ENCODE data around the gene HIVEP1. TPM values are rescaled to one million over a fixed set of nuclear protein-coding genes. Genes with fewer than 3 reads are reported as not detected.
"Not testable (repeated sequence)": the region's sequence is repeated elsewhere in the genome, so short reads cannot be mapped to it uniquely, and the experiment has no call there.

HIVEP1 gene
- total and polyA plus RNA-seq, 3 donors from 2014 or later: 15.5 to 53.3 (median 44.1) TPM

GRCh38 chr6:12150812-12151432 lies 138.8 kb downstream of the HIVEP1 start:
- no peaks in the 10 kb centered on the region for H3K4me1 ChIP-seq
- 57 to 63% methylated on average over 7 of the region's 7 CpGs for WGBS, 2 donors
- intact Hi-C loops (cut with DNase I; ENCODE audit: low total_unique reads): no loop called here
- no peak overlapping the region for H3K27ac ChIP-seq
- no peak for TF ChIP-seq POLR2A (IDR thresholded peaks at IDR 0.05)
- peak; percentile 25 to 55 (median 42) for TF ChIP-seq CTCF (IDR thresholded peaks at IDR 0.05)
- no peaks in the 10 kb centered on the region for H3K9me3 ChIP-seq
- no peak overlapping the region for H3K4me3 ChIP-seq
- peak; percentile 69 for DNase-seq
- H3K36me3 ChIP-seq (ENCODE audit: low read depth, missing control alignments): no peaks in the 10 kb centered on the region
- no peaks in the 10 kb centered on the region for H3K27me3 ChIP-seq

- Histone ChIP-seq H3K9me3 (no peaks in the 10 kb centered on the region), H3K27me3 (no peaks in the 10 kb centered on the region), H3K4me1 (no peaks in the 10 kb centered on the region), H3K36me3 (ENCODE audit: low read depth, missing control alignments) (no peaks in the 10 kb centered on the region), H3K27ac (peak overlapping the region in 1 of 2 donors; percentile 11), H3K4me3 (no peak overlapping the region)
- WGBS, 2 donors: 55 to 91% methylated on average over 2 of the region's 2 CpGs
- DNase-seq: no peak
- TF ChIP-seq POLR2A (IDR thresholded peaks at IDR 0.05) (no peak), CTCF (IDR thresholded peaks at IDR 0.05) (no peak)
- intact Hi-C loops (cut with DNase I; ENCODE audit: low total_unique reads): no loop called here
Measured at GRCh38 chr6:12151433-12151820, 139.3 kb downstream of the HIVEP1 start.

GRCh38 chr6:12152023-12152970 lies 140.2 kb downstream of the HIVEP1 start:
- peak; percentile 61 for DNase-seq
- no peaks in the 10 kb centered on the region for H3K36me3 ChIP-seq (ENCODE audit: low read depth, missing control alignments)
- no peaks in the 10 kb centered on the region for H3K4me1 ChIP-seq
- intact Hi-C loops (cut with DNase I; ENCODE audit: low total_unique reads): no loop called here
- peak overlapping the region in 1 of 2 donors; percentile 40 for H3K27ac ChIP-seq
- 71 to 75% methylated on average over 9 of the region's 9 CpGs for WGBS, 2 donors
- TF ChIP-seq CTCF (IDR thresholded peaks at IDR 0.05): no peak
- TF ChIP-seq POLR2A (IDR thresholded peaks at IDR 0.05): no peak
- no peaks in the 10 kb centered on the region for H3K9me3 ChIP-seq
- H3K4me3 ChIP-seq: no peak overlapping the region
- H3K27me3 ChIP-seq: no peaks in the 10 kb centered on the region

- DNase-seq; intact Hi-C loops (cut with DNase I; ENCODE audit: low total_unique reads); H3K4me1 ChIP-seq: not testable (repeated sequence)
Measured at GRCh38 chr6:12155769-12156168, 143.7 kb downstream of the HIVEP1 start.

GRCh38 chr6:12158686-12159415 lies 146.7 kb downstream of the HIVEP1 start:
- Histone ChIP-seq H3K9me3 (no peaks in the 10 kb centered on the region), H3K36me3 (ENCODE audit: low read depth, missing control alignments) (no peaks in the 10 kb centered on the region), H3K4me3 (no peak overlapping the region), H3K27me3 (no peaks in the 10 kb centered on the region), H3K27ac (no peak overlapping the region), H3K4me1 (no peaks in the 10 kb centered on the region)
- TF ChIP-seq POLR2A (IDR thresholded peaks at IDR 0.05) (no peak), CTCF (IDR thresholded peaks at IDR 0.05) (peak in 1 of 3 experiments; percentile 3)
- intact Hi-C loops (cut with DNase I; ENCODE audit: low total_unique reads): no loop called here
- 93 to 96% methylated on average over 16 of the region's 16 CpGs for WGBS, 2 donors
- DNase-seq: no peak

More at GRCh38 chr6:12155769-12156168, 143.7 kb downstream of the HIVEP1 start:
- H3K27ac ChIP-seq; H3K27me3 ChIP-seq; H3K4me3 ChIP-seq; H3K36me3 ChIP-seq (ENCODE audit: low read depth, missing control alignments); H3K9me3 ChIP-seq: not testable (repeated sequence)
- 82 to 86% methylated on average over 2 of the region's 2 CpGs for WGBS, 2 donors

Data from testis (tissue), 3 donors.